GM18508 (cell line): ENCODE data around the gene VPREB3.
"Not testable (repeated sequence)": the region's sequence is repeated elsewhere in the genome, so short reads cannot be mapped to it uniquely, and the experiment has no call there.

Experiments used
- ATAC-seq: cut with Tn5 transposase; IDR thresholded peaks from one replicate; pipeline ENCODE4 v1.9.1; 2021; ENCODE audit warnings: moderate number of reproducible peaks; ENCODE audit not compliant: insufficient read depth, unreplicated experiment

Gene VPREB3

DNA sequence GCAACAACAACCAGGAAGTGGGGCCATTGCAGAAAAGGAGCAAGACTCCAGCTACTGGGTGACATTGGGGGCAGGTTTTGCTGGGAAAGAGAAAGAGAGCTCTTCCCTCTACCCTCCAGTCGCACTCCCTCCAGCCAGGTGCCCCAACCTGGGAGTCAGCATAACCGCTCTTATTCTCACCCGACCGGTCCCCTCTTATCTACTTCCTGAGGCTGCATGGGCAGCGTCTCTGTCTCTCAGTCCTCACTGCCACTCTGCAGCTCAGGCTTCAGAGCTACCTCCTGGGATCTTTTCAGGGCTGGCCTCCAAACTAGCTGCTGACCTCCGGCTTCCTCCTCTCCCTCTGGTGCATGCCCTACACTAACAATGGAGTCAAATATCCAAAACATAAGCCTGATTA lies 8.4 kb downstream of the VPREB3 start:
- ATAC-seq: no peak

DNA sequence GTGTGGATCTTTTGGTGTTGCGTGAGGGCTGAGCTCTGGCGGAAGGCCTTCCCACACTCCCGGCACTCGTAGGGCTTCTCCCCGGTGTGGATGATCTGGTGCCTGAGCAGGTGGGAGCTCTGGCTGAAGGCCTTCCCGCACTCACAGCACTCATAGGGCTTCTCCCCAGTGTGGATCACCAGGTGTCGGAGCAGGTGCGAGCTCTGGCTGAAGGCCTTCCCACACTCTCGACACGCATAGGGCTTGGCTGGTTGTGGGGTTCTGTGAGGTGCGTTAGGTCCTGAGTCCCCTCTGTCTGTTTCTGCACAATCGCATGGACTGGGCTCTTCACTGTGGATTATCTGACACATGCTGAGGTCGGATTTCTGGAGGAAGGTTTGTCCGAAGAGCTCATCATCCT lies 9.7 kb downstream of the VPREB3 start:
- ATAC-seq: no peak

GRCh38 chr22:23744001-23744400 lies 10.2 kb downstream of the VPREB3 start:
- ATAC-seq: no peak

GRCh38 chr22:23743303-23743705 lies 10.9 kb downstream of the VPREB3 start:
- ATAC-seq: no peak

DNA sequence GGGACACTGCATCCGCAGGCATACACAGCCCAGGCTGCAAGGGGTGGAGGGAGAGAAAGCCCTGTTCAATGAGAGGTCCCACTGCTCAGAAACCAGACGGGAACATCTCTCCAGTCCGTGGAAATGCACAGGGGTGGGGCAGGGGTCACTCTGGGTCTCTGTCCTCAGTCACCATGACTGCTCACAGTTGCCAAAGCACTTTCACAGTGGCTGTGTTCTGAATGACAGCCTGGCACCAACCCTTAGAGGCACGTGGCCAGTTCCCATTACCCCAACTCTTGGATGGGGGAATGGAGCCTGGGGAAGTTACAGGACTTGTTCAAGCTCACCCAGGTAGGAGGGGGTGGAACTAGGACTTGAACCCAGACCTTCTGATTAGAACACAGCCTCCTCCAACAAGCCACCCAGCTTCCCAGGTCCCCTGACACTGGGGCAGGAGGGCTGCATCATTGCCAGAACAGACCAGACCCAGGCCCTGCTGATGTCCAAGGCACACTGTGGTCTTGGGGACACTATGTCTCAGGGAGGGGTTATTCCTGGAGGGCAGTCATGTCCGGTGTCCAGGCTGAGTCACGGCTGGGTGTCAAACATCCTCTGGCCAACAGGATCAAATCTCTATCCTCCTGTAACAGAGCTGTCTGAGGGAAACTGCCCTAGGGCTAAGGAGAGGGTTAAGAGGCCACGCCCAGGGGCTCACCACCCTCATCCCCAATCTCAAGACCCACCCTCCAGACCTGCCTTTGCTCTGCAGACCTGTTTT lies 11.5 kb downstream of the VPREB3 start:
- no peak for ATAC-seq

DNA sequence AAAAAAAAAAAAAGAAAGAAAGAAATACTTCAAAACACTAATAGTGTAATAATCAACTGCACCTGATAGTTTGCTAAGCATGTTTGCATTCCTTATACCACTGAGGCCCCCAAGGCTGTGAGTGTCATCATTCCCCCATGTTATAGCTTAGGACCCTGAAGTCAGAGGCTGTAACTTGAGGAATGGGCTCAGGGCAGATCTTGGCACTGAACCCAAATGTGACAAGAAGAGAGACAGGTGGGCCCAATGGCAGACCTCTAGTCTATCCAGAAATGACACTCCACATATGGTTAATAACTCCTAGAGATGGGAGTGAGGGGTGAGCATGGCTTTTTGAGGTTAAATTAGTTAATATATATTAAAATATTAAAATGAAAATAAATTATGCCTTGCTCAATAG lies 16.5 kb downstream of the VPREB3 start:
- no peak for ATAC-seq

- not testable (repeated sequence) for ATAC-seq
Observed at GRCh38 chr22:23728108-23728507, 26.1 kb downstream of the VPREB3 start.

GRCh38 chr22:23722724-23723123 lies 31.5 kb downstream of the VPREB3 start:
- ATAC-seq: no peak

GRCh38 chr22:23722160-23722559 lies 32.1 kb downstream of the VPREB3 start:
- no peak for ATAC-seq

GRCh38 chr22:23720855-23721254 lies 33.4 kb downstream of the VPREB3 start:
- no peak for ATAC-seq

- ATAC-seq: no peak
Observed at GRCh38 chr22:23718371-23719165, 35.7 kb downstream of the VPREB3 start.

DNA sequence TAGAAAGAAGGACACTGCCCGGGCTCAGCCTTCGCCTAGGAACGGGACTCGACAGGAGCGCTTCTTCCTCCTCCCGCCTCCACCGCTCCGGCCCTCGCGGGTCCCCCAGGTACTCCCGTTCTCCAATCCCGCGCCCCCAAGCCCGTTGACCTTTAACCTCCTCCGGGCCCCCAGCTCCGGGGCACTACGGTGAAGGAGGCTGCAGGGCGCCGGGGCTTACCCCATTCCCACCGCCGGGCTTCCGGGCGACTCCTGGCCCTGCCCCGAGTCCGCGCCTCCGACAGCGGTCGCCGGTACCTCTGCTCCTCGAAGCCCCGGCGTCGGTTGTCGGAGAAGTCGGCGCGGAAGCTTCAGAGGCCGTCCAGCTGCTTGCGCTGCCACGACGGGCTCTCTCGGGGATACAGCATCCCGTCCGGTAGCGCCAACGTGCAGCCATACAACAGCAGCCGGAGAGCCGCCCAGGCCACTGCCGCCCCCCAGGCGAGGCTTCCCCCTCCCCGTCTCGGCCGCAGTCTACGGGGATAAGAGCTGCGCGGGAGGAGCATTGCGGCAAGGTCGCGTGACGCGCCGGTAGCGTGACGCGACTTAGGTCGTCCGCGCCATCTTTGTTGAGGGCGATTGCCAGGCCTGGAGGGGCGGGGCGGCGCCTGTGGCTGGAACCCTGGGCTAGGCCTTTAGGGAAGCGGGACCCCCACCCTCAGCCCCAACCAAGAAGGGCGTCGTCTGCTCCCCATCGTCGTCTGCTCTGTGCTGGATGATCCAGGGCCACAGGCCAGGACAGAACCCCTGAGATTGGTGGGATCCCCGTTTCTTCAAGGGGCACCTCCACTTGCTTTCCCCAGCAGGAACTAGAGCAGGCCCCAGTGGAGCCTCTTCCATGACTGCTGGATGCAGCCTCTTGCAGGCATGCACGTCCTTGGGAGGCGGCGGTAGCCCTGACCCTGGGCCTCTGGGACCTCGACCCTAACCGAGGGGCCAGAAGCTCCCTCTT lies 37.1 kb downstream of the VPREB3 start:
- ATAC-seq: no peak

GRCh38 chr22:23715806-23716375 lies 38.3 kb downstream of the VPREB3 start:
- ATAC-seq: no peak

DNA sequence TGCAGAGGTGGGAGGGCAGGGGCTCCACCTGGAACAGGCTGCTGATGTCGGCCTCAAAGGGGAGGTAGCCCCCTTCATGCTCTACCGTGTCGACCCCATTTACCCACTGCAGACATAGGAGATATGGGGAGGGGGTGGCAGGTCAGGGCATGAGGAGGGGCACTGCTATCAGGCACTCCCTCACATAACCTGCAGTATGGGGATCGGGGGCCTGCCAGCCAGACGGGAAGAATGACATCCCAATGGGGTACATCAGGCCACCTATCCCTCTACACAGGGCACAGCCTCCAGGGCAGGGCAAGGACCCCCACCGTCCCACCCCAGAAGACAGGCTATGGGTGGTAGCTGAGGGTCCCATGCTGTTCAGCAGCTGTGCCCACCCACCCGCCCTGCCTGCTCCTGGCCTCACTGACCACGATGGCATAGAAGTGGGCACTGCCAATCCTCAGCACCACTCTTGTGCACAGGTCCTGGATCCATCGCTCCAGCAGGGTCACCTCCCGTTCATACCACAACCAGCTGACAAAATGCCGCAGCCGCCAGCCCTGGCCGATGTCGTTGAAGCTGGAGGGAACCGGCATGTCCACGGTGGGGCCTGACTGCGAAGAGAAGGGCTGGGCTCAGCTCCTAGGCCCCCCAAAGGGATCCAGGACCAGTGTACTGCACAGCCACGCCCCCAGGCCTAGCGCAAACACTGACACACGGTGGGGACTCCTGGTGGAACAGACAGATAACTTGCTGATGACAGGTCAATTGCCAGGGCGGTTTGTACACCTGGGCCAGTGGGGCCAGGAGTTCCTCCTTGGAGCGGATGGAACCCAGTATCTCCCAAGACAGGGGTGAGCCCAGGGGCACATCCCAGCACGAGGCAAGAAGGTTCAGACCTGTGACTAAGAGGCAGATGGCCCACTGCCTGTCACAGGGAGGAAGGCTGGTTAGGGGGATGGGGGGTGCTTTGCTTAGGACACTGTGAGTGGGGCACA lies 39.3 kb downstream of the VPREB3 start:
- ATAC-seq: no peak

GRCh38 chr22:23713696-23714595 lies 40.3 kb downstream of the VPREB3 start:
- ATAC-seq: no peak

DNA sequence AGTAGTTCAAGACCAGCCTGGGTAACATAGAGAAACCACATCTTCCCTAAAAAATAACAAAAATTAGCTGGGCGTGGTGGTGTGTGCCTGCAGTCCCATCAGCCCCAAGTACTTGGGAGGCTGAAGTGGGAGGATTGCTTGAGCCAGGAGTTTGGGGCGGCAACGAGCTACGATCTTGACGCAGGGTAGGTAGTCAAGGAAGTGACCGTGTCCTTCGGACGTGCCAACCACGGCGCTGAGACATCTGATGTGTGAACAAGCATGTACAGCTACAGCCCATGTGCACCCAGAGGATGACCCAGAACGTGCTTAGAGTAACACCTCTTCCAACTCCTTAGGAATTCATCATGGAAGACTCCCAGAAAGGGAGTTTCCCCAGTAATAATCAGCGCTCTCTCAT lies 42.0 kb downstream of the VPREB3 start:
- ATAC-seq: no peak

DNA sequence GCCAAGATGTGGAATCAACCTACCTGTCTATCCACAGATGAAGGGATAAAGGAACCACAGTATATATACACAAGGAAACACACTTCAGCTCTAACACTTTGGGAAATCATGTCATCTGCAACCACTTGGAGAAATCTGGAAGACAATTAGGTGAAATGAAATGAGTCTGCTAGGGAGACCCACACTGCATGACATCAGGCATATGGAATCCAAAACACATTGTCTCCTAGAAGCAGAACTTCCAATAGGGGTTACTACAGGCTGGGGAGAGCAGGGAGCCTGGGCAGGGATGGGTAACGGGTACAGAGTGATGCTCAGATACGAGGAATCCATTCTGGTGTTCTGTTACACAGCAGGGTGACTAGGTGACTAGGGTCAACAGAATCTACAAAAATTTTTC lies 45.1 kb downstream of the VPREB3 start:
- no peak for ATAC-seq

GRCh38 chr22:23708270-23708669 lies 46.0 kb downstream of the VPREB3 start:
- ATAC-seq: no peak
